Tibial artery (tissue), 4 donors: ENCODE measurements around the gene EDA.

Source experiments
- DNase-seq, 2 donors: peaks; one replicate each; pipeline ENCODE4 v3.0.0-alpha.2; 2019
- H3K27ac ChIP-seq, 2 donors: fragments of 200-600 bp; sonication (generic) in 1 of 2; 1 replicate in 1 of 2; 2 replicates in 1 of 2; pipeline ENCODE4 v1.5.1; 2018 to 2019; ENCODE audit warnings: mild to moderate bottlenecking in 1 of 2
- H3K27me3 ChIP-seq, 2 donors: fragments of 200-600 bp; sonication (generic) in 1 of 2; one replicate each; pipeline versions ENCODE4 v1.5.1 to v1.6.0; 2016 to 2019
- H3K36me3 ChIP-seq, 3 donors: fragments of 200-600 bp; sonication (generic) in 2 of 3; one replicate each; pipeline ENCODE4 v1.5.1; 2016 to 2019; ENCODE audit warnings: mild to moderate bottlenecking in 2 of 3
- H3K4me1 ChIP-seq, 4 donors: fragments of 200-600 bp; sonication (generic) in 2 of 4; 1 replicate in 3 of 4; 2 replicates in 1 of 4; pipeline ENCODE4 v1.5.1; 2016 to 2019
- H3K4me3 ChIP-seq, 2 donors: fragments of 200-600 bp; sonication (generic) in 1 of 2; 1 replicate in 1 of 2; 2 replicates in 1 of 2; pipeline ENCODE4 v1.5.1; 2018 to 2019; ENCODE audit warnings: mild to moderate bottlenecking in 2 of 2
- H3K9me3 ChIP-seq, 3 donors: fragments of 200-600 bp; sonication (generic) in 1 of 3; one replicate each; pipeline ENCODE4 v1.5.1; 2016 to 2019
- intact Hi-C: fragments of 100-400 bp; cut with DNase I; formaldehyde crosslinking; loops from one replicate; pipeline ENCODE4 v1.15.0; 2023; ENCODE audit warnings: low total_unique reads
- TF ChIP-seq, protein P1 (sequence below), 2 experiments: fragments of 200-600 bp in 1 of 2; fragments of 450-650 bp in 1 of 2; IDR thresholded peaks; one replicate each; pipeline ENCODE4 v1.5.1; 2017 to 2019; ENCODE audit warnings: antibody characterized with exemption in 2 of 2, mild to moderate bottlenecking in 1 of 2, moderate library complexity in 1 of 2

The EDA gene

DNA sequence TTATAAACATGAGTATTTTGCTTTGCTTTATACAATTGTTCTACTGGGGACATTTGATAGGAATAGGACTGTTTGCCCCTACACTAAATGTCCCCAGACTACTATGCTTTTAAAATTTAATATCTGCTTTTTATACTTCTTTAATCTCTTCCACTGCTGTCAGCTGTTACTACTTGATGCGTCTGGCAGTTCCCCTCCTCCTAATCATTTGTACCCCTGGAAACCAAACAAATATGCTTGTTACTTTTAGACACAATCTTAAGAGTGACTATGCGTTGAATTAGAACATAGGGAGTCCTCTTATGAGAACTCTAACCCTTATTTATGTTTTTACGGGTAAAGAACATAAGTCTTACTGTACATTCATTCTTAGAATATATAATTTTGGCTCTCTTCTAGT is 145.7 kb downstream of the EDA start:
- H3K9me3 ChIP-seq: peaks cover 0 to 3% (median under 1%) of the 10 kb centered on the region in 3 donors
- H3K27me3 ChIP-seq: no peaks in the 10 kb centered on the region
- H3K4me1 ChIP-seq: no peaks in the 10 kb centered on the region
- no peak overlapping the region for H3K4me3 ChIP-seq
- TF ChIP-seq, protein P1, sequence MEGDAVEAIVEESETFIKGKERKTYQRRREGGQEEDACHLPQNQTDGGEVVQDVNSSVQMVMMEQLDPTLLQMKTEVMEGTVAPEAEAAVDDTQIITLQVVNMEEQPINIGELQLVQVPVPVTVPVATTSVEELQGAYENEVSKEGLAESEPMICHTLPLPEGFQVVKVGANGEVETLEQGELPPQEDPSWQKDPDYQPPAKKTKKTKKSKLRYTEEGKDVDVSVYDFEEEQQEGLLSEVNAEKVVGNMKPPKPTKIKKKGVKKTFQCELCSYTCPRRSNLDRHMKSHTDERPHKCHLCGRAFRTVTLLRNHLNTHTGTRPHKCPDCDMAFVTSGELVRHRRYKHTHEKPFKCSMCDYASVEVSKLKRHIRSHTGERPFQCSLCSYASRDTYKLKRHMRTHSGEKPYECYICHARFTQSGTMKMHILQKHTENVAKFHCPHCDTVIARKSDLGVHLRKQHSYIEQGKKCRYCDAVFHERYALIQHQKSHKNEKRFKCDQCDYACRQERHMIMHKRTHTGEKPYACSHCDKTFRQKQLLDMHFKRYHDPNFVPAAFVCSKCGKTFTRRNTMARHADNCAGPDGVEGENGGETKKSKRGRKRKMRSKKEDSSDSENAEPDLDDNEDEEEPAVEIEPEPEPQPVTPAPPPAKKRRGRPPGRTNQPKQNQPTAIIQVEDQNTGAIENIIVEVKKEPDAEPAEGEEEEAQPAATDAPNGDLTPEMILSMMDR (IDR thresholded peaks at IDR 0.05): no peak
- no peak overlapping the region for H3K27ac ChIP-seq
- intact Hi-C loops: no loop called here
- DNase-seq: no peak
- H3K36me3 ChIP-seq: no peaks in the 10 kb centered on the region

DNA sequence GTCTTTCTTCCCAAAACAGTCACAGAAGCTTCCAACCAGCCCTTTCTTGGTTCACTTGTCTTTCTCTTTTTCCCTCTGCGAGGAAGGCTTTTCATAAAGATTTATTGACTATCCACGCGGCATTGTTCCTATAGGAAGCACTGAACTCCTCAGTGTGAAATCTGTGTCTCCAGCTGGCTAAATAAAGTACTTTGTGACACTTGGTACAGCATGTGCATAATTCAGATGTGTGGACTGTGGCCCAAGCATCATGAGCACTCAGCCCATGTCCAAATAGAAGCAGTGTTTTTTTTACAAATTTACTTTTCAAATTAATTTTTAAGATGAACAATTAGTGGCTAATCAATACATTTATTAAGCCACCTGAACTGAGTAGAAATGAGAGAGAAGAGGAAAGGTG is 146.4 kb downstream of the EDA start:
- Histone ChIP-seq H3K36me3 (no peaks in the 10 kb centered on the region), H3K4me1 (no peaks in the 10 kb centered on the region), H3K27me3 (no peaks in the 10 kb centered on the region), H3K4me3 (no peak overlapping the region), H3K27ac (no peak overlapping the region), H3K9me3 (no peaks in the 10 kb centered on the region)
- TF ChIP-seq, protein P1 (IDR thresholded peaks at IDR 0.05): no peak
- no peak for DNase-seq
- intact Hi-C loops: no loop called here

DNA sequence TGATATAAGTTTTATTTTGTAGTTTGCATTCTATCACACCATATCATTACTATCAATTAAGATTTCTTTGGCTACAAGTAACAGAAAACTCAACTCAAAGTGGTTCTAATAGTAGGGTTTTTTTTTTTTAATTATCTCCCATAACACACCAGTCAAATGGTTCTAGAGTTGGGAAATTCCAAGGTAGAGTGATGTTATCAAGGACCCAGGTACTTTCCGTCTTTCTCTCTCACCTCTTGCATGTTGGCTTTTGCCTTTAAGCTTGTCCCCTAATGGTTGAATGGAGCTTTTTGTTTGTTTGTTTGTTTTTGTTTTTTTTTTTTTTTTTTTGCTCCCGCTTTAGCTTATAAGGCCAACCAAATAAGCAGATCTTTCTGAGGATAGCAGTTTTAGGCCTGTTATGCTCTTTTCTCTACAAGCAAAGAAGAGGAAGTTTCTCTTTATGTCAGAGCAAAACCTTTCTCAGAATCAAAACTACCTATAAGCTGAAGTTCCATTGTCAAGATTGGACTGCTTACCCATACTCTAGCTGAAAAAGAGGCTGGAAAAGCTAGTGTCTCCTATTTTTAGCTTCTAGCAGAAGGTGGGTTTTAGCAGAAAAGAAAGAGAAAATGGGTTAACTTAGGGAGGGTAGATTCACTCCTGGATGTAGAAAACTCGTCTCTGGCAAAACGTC is 177.5 kb downstream of the EDA start:
- Histone ChIP-seq H3K4me1 (no peaks in the 10 kb centered on the region), H3K9me3 (peaks cover 0 to 8% (median 0%) of the 10 kb centered on the region in 3 donors), H3K27ac (no peak overlapping the region), H3K27me3 (no peaks in the 10 kb centered on the region), H3K36me3 (no peaks in the 10 kb centered on the region), H3K4me3 (no peak overlapping the region)
- TF ChIP-seq, protein P1 (IDR thresholded peaks at IDR 0.05): no peak
- DNase-seq: no peak
- intact Hi-C loops: no loop called here

DNA sequence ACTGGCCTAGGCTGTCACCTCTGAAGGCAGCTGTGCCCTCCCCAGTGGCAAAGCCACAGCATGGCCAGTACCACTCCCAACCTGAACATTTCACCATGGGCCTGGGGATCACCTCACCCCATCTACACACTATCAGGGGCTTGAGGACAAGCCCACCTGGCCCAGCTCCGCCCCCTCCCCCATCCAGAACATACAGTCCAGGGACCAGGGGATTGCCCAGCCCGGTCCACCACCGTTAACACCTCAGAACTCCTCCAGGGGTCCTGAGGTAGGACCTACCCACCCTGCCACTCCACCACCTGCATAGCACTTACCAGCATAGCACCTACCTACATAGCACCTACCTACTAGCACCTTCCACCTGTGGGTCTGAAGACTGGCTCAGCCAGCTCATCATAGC is 179.8 kb downstream of the EDA start:
- TF ChIP-seq, protein P1 (IDR thresholded peaks at IDR 0.05): no peak
- no peaks in the 10 kb centered on the region for H3K27me3 ChIP-seq
- no peak overlapping the region for H3K4me3 ChIP-seq
- H3K9me3 ChIP-seq: peaks cover 0 to 8% (median 0%) of the 10 kb centered on the region in 3 donors
- no peaks in the 10 kb centered on the region for H3K36me3 ChIP-seq
- no peak overlapping the region for H3K27ac ChIP-seq
- H3K4me1 ChIP-seq: no peaks in the 10 kb centered on the region
- intact Hi-C loops: no loop called here
- DNase-seq: no peak

DNA sequence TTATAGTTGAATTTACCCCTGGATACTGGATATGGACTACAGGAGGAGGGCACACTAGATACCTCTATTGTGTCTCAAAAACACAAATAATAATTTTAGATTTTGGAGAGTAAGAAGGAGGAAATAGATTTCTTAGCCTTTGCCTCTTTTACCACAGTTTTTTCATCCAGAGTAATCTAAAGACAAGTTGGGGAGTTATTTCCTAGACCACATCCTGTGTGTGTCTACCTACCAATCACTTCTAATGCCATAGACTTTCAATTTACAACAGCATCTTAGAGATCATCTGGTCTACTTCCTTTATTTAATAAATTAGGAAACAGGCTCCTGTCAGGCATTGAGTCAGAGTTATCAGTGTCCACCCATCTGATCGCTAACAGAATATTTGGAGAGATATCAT is 191.5 kb downstream of the EDA start:
- no peaks in the 10 kb centered on the region for H3K4me1 ChIP-seq
- no peaks in the 10 kb centered on the region for H3K27me3 ChIP-seq
- H3K27ac ChIP-seq: no peak overlapping the region
- intact Hi-C loops: no loop called here
- TF ChIP-seq, protein P1 (IDR thresholded peaks at IDR 0.05): no peak
- H3K4me3 ChIP-seq: no peak overlapping the region
- no peak for DNase-seq
- H3K36me3 ChIP-seq: no peaks in the 10 kb centered on the region
- no peaks in the 10 kb centered on the region for H3K9me3 ChIP-seq

DNA sequence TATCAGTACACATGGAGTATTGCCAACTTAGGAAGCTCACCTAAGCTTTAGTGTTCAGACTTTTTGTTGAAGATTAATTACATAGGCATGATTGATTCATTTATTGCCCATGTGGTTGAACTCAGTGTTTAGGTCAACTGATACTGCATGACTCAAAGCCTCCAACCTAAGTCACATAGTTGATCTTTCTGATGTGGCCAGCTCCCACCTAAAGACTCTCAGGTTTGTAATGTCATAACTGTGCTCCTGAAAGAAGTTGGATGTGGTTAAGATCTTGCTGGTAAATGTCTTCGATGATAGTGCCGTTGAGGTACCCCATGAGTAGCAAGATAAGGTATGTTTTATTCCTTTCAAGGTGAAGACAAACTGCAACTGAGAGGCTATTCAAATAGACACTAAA is 192.5 kb downstream of the EDA start:
- intact Hi-C loops: no loop called here
- no peaks in the 10 kb centered on the region for H3K4me1 ChIP-seq

More for the DNA sequence above, 192.5 kb downstream of the EDA start:
- TF ChIP-seq, protein P1 (IDR thresholded peaks at IDR 0.05): no peak
- no peaks in the 10 kb centered on the region for H3K9me3 ChIP-seq
- no peaks in the 10 kb centered on the region for H3K36me3 ChIP-seq
- H3K27ac ChIP-seq: no peak overlapping the region
- no peak overlapping the region for H3K4me3 ChIP-seq
- H3K27me3 ChIP-seq: no peaks in the 10 kb centered on the region
- no peak for DNase-seq
